Suppressor macrophage (primary cell): ENCODE data around the gene CAP2.

Source experiments
- DNase-seq, 4 experiments: peaks; one replicate each; pipeline ENCODE4 v3.0.0-alpha.2; 2020 to 2022

Gene CAP2

GRCh38 chr6:17477356-17477755, 84.0 kb downstream of the CAP2 start:
- DNase-seq, result no peak

- DNase-seq, result no peak
Observed at GRCh38 chr6:17478223-17478907, 85.0 kb downstream of the CAP2 start.

GRCh38 chr6:17478946-17479345, 85.6 kb downstream of the CAP2 start:
- DNase-seq, result no peak

- no peak for DNase-seq
Observed at GRCh38 chr6:17480476-17480875, 87.1 kb downstream of the CAP2 start.

- no peak for DNase-seq
Observed at GRCh38 chr6:17482711-17483110, 89.3 kb downstream of the CAP2 start.

- DNase-seq, result no peak
Observed at GRCh38 chr6:17483391-17484016, 90.1 kb downstream of the CAP2 start.

- DNase-seq, result no peak
Observed at GRCh38 chr6:17484201-17484849, 90.9 kb downstream of the CAP2 start.

GRCh38 chr6:17485181-17485580, 91.8 kb downstream of the CAP2 start:
- DNase-seq, result no peak

GRCh38 chr6:17485946-17486345, 92.6 kb downstream of the CAP2 start:
- no peak for DNase-seq

GRCh38 chr6:17486680-17487079, 93.3 kb downstream of the CAP2 start:
- DNase-seq, result no peak

GRCh38 chr6:17490724-17491123, 97.3 kb downstream of the CAP2 start:
- DNase-seq, result no peak

GRCh38 chr6:17491416-17492142, 98.2 kb downstream of the CAP2 start:
- DNase-seq, result no peak

- DNase-seq, result no peak
Observed at GRCh38 chr6:17492350-17492749, 99.0 kb downstream of the CAP2 start.

- no peak for DNase-seq
Observed at GRCh38 chr6:17493286-17493685, 99.9 kb downstream of the CAP2 start.

- DNase-seq, result no peak
Observed at GRCh38 chr6:17494177-17494576, 100.8 kb downstream of the CAP2 start.

GRCh38 chr6:17494919-17495318, 101.5 kb downstream of the CAP2 start:
- no peak for DNase-seq

GRCh38 chr6:17497535-17498095, 104.2 kb downstream of the CAP2 start:
- DNase-seq, result no peak

- no peak for DNase-seq
Observed at GRCh38 chr6:17501442-17501841, 108.0 kb downstream of the CAP2 start.

- no peak for DNase-seq
Observed at GRCh38 chr6:17501982-17502704, 108.7 kb downstream of the CAP2 start.

- DNase-seq, result no peak
Observed at GRCh38 chr6:17503051-17503450, 109.7 kb downstream of the CAP2 start.

- DNase-seq, result no peak
Observed at GRCh38 chr6:17504005-17504404, 110.6 kb downstream of the CAP2 start.

GRCh38 chr6:17505062-17505476, 111.7 kb downstream of the CAP2 start:
- DNase-seq, result peak in 3 of 4 experiments; percentile 10 to 23 (median 22)
